Immature natural killer cell (primary cell): ENCODE results near the gene FGF5. TPM values are rescaled to one million over a fixed set of nuclear protein-coding genes. Genes with fewer than 3 reads are reported as not detected.
"Not testable (repeated sequence)": the region's sequence is repeated elsewhere in the genome, so short reads cannot be mapped to it uniquely, and the experiment has no call there.

Experiments used
- DNase-seq, 3 donors: peaks; one replicate each; pipeline ENCODE4 v3.0.0; 2022; ENCODE audit warnings: mixed read lengths in 1 of 3
- H3K27ac Mint-ChIP-seq, 6 donors: one replicate each; pipeline ENCODE4 v1.8.0; 2020; ENCODE audit warnings: mixed read lengths in 6 of 6, mild to moderate bottlenecking in 5 of 6, inconsistent platforms in 4 of 6, moderate library complexity in 3 of 6
- H3K27me3 Mint-ChIP-seq, 3 donors: one replicate each; pipeline ENCODE4 v1.8.0; 2020 to 2021; ENCODE audit warnings: low read depth in 3 of 3, mild to moderate bottlenecking in 3 of 3, mixed read lengths in 3 of 3, moderate library complexity in 3 of 3, inconsistent platforms in 1 of 3
- H3K36me3 Mint-ChIP-seq, 3 donors: one replicate each; pipeline ENCODE4 v1.8.0; 2020; ENCODE audit warnings: mixed read lengths in 3 of 3, inconsistent platforms in 2 of 3, mild to moderate bottlenecking in 2 of 3
- H3K4me1 Mint-ChIP-seq, 2 donors: one replicate each; pipeline ENCODE4 v1.8.0; 2020; ENCODE audit warnings: inconsistent platforms in 2 of 2, mild to moderate bottlenecking in 2 of 2, mixed read lengths in 2 of 2, moderate library complexity in 1 of 2
- H3K4me3 Mint-ChIP-seq, 5 donors: one replicate each; pipeline ENCODE4 v1.8.0; 2020; ENCODE audit warnings: mild to moderate bottlenecking in 5 of 5, mixed read lengths in 5 of 5, inconsistent platforms in 3 of 5, moderate library complexity in 3 of 5
- H3K9me3 Mint-ChIP-seq, 6 donors: one replicate each; pipeline ENCODE4 v1.8.0; 2020; ENCODE audit warnings: mild to moderate bottlenecking in 6 of 6, mixed read lengths in 6 of 6, inconsistent platforms in 4 of 6, moderate library complexity in 3 of 6
- polyA plus RNA-seq, 3 donors: library from polyadenylated mRNA; unstranded; fragments of 300-500 nt; fragmentation: Illumina TruSeq; gene quantifications; one replicate each; pipeline ENCODE4 v1.2.3, GENCODE V29; 2021

Gene FGF5
- polyA plus RNA-seq, 3 donors from 2014 or later = not detected

GRCh38 chr4:80239480-80240150 is 26.8 kb upstream of the FGF5 start:
- no peak overlapping the region for H3K4me3 Mint-ChIP-seq
- H3K27me3 Mint-ChIP-seq = peaks cover 5 to 9% (median 7%) of the 10 kb centered on the region in 3 donors
- H3K36me3 Mint-ChIP-seq = no peaks in the 10 kb centered on the region
- H3K27ac Mint-ChIP-seq = no peak overlapping the region
- DNase-seq = no peak
- peaks cover 0 to 2% (median 0%) of the 10 kb centered on the region in 6 donors for H3K9me3 Mint-ChIP-seq
- H3K4me1 Mint-ChIP-seq = no peaks in the 10 kb centered on the region

- Mint-ChIP-seq H3K4me1 (no peaks in the 10 kb centered on the region), H3K27me3 (peaks cover 3 to 7% (median 6%) of the 10 kb centered on the region in 3 donors), H3K27ac (no peak overlapping the region), H3K36me3 (no peaks in the 10 kb centered on the region), H3K4me3 (no peak overlapping the region), H3K9me3 (peaks cover 0 to 2% (median 0%) of the 10 kb centered on the region in 6 donors)
- DNase-seq = no peak
These were observed 25.5 kb upstream of the FGF5 start for GRCh38 chr4:80240976-80241375.

GRCh38 chr4:80243274-80244018 is 23.0 kb upstream of the FGF5 start:
- Mint-ChIP-seq H3K9me3 (peaks cover 0 to 2% (median 0%) of the 10 kb centered on the region in 6 donors), H3K36me3 (no peaks in the 10 kb centered on the region), H3K27me3 (peaks cover 1 to 14% (median 6%) of the 10 kb centered on the region in 3 donors), H3K4me1 (no peaks in the 10 kb centered on the region), H3K27ac (no peak overlapping the region), H3K4me3 (no peak overlapping the region)
- no peak for DNase-seq

GRCh38 chr4:80247484-80247883 is 19.0 kb upstream of the FGF5 start:
- H3K4me3 Mint-ChIP-seq, H3K9me3 Mint-ChIP-seq, DNase-seq, H3K4me1 Mint-ChIP-seq, H3K27ac Mint-ChIP-seq, H3K36me3 Mint-ChIP-seq: not testable (repeated sequence)
- peaks cover 6 to 14% (median 11%) of the 10 kb centered on the region in 3 donors for H3K27me3 Mint-ChIP-seq

- peaks cover 4 to 11% (median 10%) of the 10 kb centered on the region in 3 donors for H3K27me3 Mint-ChIP-seq
- peaks cover 0 to 2% (median 0%) of the 10 kb centered on the region in 6 donors for H3K9me3 Mint-ChIP-seq
- no peak for DNase-seq
- H3K27ac Mint-ChIP-seq = no peak overlapping the region
- H3K4me1 Mint-ChIP-seq = no peaks in the 10 kb centered on the region
- no peaks in the 10 kb centered on the region for H3K36me3 Mint-ChIP-seq
- no peak overlapping the region for H3K4me3 Mint-ChIP-seq
These were observed 17.3 kb upstream of the FGF5 start for GRCh38 chr4:80249144-80249543.

- Mint-ChIP-seq H3K4me3 (no peak overlapping the region), H3K27me3 (peaks cover 3 to 14% (median 4%) of the 10 kb centered on the region in 3 donors), H3K4me1 (no peaks in the 10 kb centered on the region), H3K27ac (no peak overlapping the region), H3K9me3 (peaks cover 0 to 2% (median 0%) of the 10 kb centered on the region in 6 donors), H3K36me3 (no peaks in the 10 kb centered on the region)
- DNase-seq = no peak
These were observed 14.0 kb upstream of the FGF5 start for GRCh38 chr4:80252427-80252826.

- DNase-seq = no peak
- Mint-ChIP-seq H3K27ac (no peak overlapping the region), H3K36me3 (no peaks in the 10 kb centered on the region), H3K4me1 (no peaks in the 10 kb centered on the region), H3K4me3 (no peak overlapping the region), H3K9me3 (peaks cover 0 to 2% (median 0%) of the 10 kb centered on the region in 6 donors), H3K27me3 (peaks cover 3 to 14% (median 4%) of the 10 kb centered on the region in 3 donors)
These were observed 13.5 kb upstream of the FGF5 start for GRCh38 chr4:80252953-80253352.

GRCh38 chr4:80253510-80253909 is 13.0 kb upstream of the FGF5 start:
- Mint-ChIP-seq H3K9me3 (peaks cover 0 to 2% (median 0%) of the 10 kb centered on the region in 6 donors), H3K36me3 (no peaks in the 10 kb centered on the region), H3K4me1 (no peaks in the 10 kb centered on the region), H3K27me3 (peaks cover 3 to 14% (median 4%) of the 10 kb centered on the region in 3 donors), H3K4me3 (no peak overlapping the region), H3K27ac (no peak overlapping the region)
- no peak for DNase-seq

- Mint-ChIP-seq H3K27ac (no peak overlapping the region), H3K4me3 (no peak overlapping the region), H3K36me3 (no peaks in the 10 kb centered on the region), H3K27me3 (peaks cover 3 to 10% (median 4%) of the 10 kb centered on the region in 3 donors), H3K9me3 (peaks cover 0 to 2% (median 0%) of the 10 kb centered on the region in 6 donors), H3K4me1 (no peaks in the 10 kb centered on the region)
- DNase-seq = no peak
These were observed 12.3 kb upstream of the FGF5 start for GRCh38 chr4:80254114-80254513.

- no peak for DNase-seq
- Mint-ChIP-seq H3K9me3 (peaks cover 0 to 2% (median 0%) of the 10 kb centered on the region in 6 donors), H3K4me3 (no peak overlapping the region), H3K4me1 (no peaks in the 10 kb centered on the region), H3K27me3 (peaks cover 3 to 8% (median 4%) of the 10 kb centered on the region in 3 donors), H3K27ac (no peak overlapping the region), H3K36me3 (no peaks in the 10 kb centered on the region)
These were observed 11.0 kb upstream of the FGF5 start for GRCh38 chr4:80255329-80256095.

- Mint-ChIP-seq H3K4me1 (no peaks in the 10 kb centered on the region), H3K9me3 (peaks cover 0 to 2% (median 0%) of the 10 kb centered on the region in 6 donors), H3K36me3 (no peaks in the 10 kb centered on the region), H3K27me3 (peaks cover 3 to 4% (median 4%) of the 10 kb centered on the region in 3 donors), H3K27ac (no peak overlapping the region), H3K4me3 (no peak overlapping the region)
- DNase-seq = no peak
These were observed 8.6 kb upstream of the FGF5 start for GRCh38 chr4:80257851-80258250.

- Mint-ChIP-seq H3K27me3 (peaks cover 0 to 4% (median 3%) of the 10 kb centered on the region in 3 donors), H3K4me1 (no peaks in the 10 kb centered on the region)
These were observed 7.5 kb upstream of the FGF5 start for GRCh38 chr4:80259012-80259411.

GRCh38 chr4:80259817-80260216 is 6.6 kb upstream of the FGF5 start:
- Mint-ChIP-seq H3K36me3 (no peaks in the 10 kb centered on the region), H3K4me1 (no peaks in the 10 kb centered on the region), H3K27ac (no peak overlapping the region), H3K9me3 (peaks cover 0 to 2% (median 0%) of the 10 kb centered on the region in 6 donors), H3K4me3 (no peak overlapping the region), H3K27me3 (peaks cover 0 to 5% (median under 1%) of the 10 kb centered on the region in 3 donors)
- no peak for DNase-seq

More at GRCh38 chr4:80259012-80259411, 7.5 kb upstream of the FGF5 start:
- no peak for DNase-seq
- Mint-ChIP-seq H3K27ac (no peak overlapping the region), H3K9me3 (peaks cover 0 to 2% (median 0%) of the 10 kb centered on the region in 6 donors), H3K4me3 (no peak overlapping the region), H3K36me3 (no peaks in the 10 kb centered on the region)
